DOHH2 (cell line): ENCODE data around the gene KMT2C.

Experiments used
- CTCF ChIP-seq: fragments of 200-600 bp; sonication (generic); IDR thresholded peaks from one replicate; pipeline ENCODE4 v1.5.1; 2014; ENCODE audit warnings: antibody characterized with exemption, mild to moderate bottlenecking, low read depth, low read length; ENCODE audit not compliant: poor library complexity, severe bottlenecking
- EZH2phosphoT487 ChIP-seq: fragments of 200-600 bp; sonication (generic); IDR thresholded peaks from 2 replicates; pipeline ENCODE4 v1.6.1; 2017; ENCODE audit warnings: borderline replicate concordance, mild to moderate bottlenecking, antibody characterized with exemption, low read length, moderate library complexity, mixed read lengths

GRCh38 chr7:152480664-152481063 lies 44.9 kb upstream of the KMT2C start:
- no peak for TF ChIP-seq CTCF
- TF ChIP-seq EZH2phosphoT487 = no peak
